ENCODE measurements around the gene TSPAN14.

DNA sequence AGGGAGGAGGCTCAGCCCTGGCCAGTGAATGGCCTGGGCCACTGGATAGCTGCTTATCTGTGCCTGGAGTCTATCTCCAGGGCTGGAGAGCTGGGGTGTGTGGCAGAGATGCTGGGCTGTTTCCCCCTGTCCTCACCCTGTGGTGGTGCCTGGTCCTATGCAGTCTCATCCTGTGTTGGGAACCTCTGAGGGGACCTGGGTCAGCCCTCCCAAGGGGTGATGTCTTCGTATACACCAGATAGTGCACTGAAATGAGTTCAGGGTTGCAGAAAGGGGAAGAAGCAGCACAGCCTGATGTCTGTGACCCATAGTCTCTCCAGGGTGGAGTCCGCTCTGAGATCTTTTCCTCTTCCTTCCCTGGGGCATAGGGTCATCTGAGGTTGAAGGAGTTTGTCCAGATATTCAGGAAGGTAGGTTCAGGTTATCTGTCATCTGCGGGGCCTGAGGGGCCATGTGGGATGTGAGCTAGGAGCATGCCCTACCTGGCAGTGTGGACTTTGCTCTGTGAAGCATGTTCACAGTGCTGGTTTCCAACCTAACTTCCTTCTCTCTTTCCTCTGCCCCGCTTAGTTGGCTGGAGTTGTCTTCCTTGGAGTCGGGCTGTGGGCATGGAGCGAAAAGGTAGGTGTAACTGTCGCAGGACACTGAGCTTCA is 50.2 kb downstream of the TSPAN14 start:
- TF ChIP-seq POLR2AphosphoS5 (IDR thresholded peaks at IDR 0.05; ENCODE audit: borderline replicate concordance, low read depth, low read length) (no peak), EZH2 (IDR thresholded peaks at IDR 0.05) (no peak)

All from SK-N-MC (cell line).